Measurements from ENCODE around the gene ZDHHC13. TPM values are rescaled to one million over a fixed set of nuclear protein-coding genes. Genes with fewer than 3 reads are reported as not detected.

ZDHHC13 gene
- total and polyA plus RNA-seq, 7 donors, result 0.70 to 2.6 (median 1.4) TPM

GRCh38 chr11:19193916-19194315 is 76.9 kb downstream of the ZDHHC13 start:
- 24 to 40% (median 29%) methylated on average over 2 of the region's 2 CpGs for WGBS, 3 donors
- TF ChIP-seq, protein P1, sequence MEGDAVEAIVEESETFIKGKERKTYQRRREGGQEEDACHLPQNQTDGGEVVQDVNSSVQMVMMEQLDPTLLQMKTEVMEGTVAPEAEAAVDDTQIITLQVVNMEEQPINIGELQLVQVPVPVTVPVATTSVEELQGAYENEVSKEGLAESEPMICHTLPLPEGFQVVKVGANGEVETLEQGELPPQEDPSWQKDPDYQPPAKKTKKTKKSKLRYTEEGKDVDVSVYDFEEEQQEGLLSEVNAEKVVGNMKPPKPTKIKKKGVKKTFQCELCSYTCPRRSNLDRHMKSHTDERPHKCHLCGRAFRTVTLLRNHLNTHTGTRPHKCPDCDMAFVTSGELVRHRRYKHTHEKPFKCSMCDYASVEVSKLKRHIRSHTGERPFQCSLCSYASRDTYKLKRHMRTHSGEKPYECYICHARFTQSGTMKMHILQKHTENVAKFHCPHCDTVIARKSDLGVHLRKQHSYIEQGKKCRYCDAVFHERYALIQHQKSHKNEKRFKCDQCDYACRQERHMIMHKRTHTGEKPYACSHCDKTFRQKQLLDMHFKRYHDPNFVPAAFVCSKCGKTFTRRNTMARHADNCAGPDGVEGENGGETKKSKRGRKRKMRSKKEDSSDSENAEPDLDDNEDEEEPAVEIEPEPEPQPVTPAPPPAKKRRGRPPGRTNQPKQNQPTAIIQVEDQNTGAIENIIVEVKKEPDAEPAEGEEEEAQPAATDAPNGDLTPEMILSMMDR (IDR thresholded peaks at IDR 0.05), result no peak
- peak in 3 of 4 donors; percentile 50 to 67 (median 53) for ATAC-seq
- peaks cover 12% of the 10 kb centered on the region for H3K4me1 ChIP-seq
- H3K27me3 ChIP-seq (ENCODE audit: insufficient read depth in 3 of 3, low read length in 2 of 3), result no peaks in the 10 kb centered on the region
- peaks cover 5 to 42% of the 10 kb centered on the region in 2 donors for H3K36me3 ChIP-seq (ENCODE audit: insufficient read depth in 1 of 2, low read depth in 1 of 2)
- peak overlapping the region; percentile 82 for H3K27ac ChIP-seq
- no peak for DNase-seq
- no peaks in the 10 kb centered on the region for H3K9me3 ChIP-seq
- no peak overlapping the region for H3K4me3 ChIP-seq
- intact Hi-C loops (cut with DNase I), result no loop called here

- TF ChIP-seq, protein P1 (IDR thresholded peaks at IDR 0.05), result no peak
- WGBS, 3 donors, result 90 to 93% (median 91%) methylated on average over 4 of the region's 4 CpGs
- no peaks in the 10 kb centered on the region for H3K9me3 ChIP-seq
- H3K27ac ChIP-seq, result peak overlapping the region; percentile 82
- peaks cover 20% of the 10 kb centered on the region for H3K4me1 ChIP-seq
- H3K4me3 ChIP-seq, result no peak overlapping the region
- no peak for ATAC-seq
- H3K36me3 ChIP-seq (ENCODE audit: insufficient read depth in 1 of 2, low read depth in 1 of 2), result peaks cover 5 to 34% of the 10 kb centered on the region in 2 donors
- intact Hi-C loops (cut with DNase I), result loop anchor here in 1 of 2 donors (5.0 kb wide), 1 partner anchor 38 kb away; no protein-coding TSS in a partner anchor
- no peak for DNase-seq
- H3K27me3 ChIP-seq (ENCODE audit: insufficient read depth in 3 of 3, low read length in 2 of 3), result no peaks in the 10 kb centered on the region
Observed at GRCh38 chr11:19194620-19195308, 77.8 kb downstream of the ZDHHC13 start.

GRCh38 chr11:19196432-19196831 is 79.5 kb downstream of the ZDHHC13 start:
- DNase-seq (peak in 1 of 2 donors; percentile 55), ATAC-seq (peak; percentile 62 to 69 (median 68))
- TF ChIP-seq, protein P1 (IDR thresholded peaks at IDR 0.05), result no peak
- Histone ChIP-seq H3K9me3 (no peaks in the 10 kb centered on the region), H3K4me1 (peaks cover 25% of the 10 kb centered on the region), H3K36me3 (ENCODE audit: insufficient read depth in 1 of 2, low read depth in 1 of 2) (peaks cover 0 to 17% of the 10 kb centered on the region in 2 donors), H3K27ac (peak overlapping the region; percentile 82), H3K27me3 (ENCODE audit: insufficient read depth in 3 of 3, low read length in 2 of 3) (no peaks in the 10 kb centered on the region), H3K4me3 (no peak overlapping the region)
- WGBS, 3 donors, result 29 to 44% (median 41%) methylated on average over 6 of the region's 6 CpGs
- intact Hi-C loops (cut with DNase I), result loop anchor here in 1 of 2 donors (5.0 kb wide), 1 partner anchor 36 kb away; no protein-coding TSS in a partner anchor

GRCh38 chr11:19199048-19199447 is 82.1 kb downstream of the ZDHHC13 start:
- Histone ChIP-seq H3K27ac (peak overlapping the region; percentile 90), H3K4me3 (peak overlapping the region; percentile 66), H3K4me1 (peaks cover 32% of the 10 kb centered on the region), H3K27me3 (ENCODE audit: insufficient read depth in 3 of 3, low read length in 2 of 3) (no peaks in the 10 kb centered on the region), H3K9me3 (no peaks in the 10 kb centered on the region), H3K36me3 (ENCODE audit: insufficient read depth in 1 of 2, low read depth in 1 of 2) (no peaks in the 10 kb centered on the region)
- no peak for DNase-seq
- WGBS, 3 donors, result 40 to 60% (median 45%) methylated on average over 7 of the region's 7 CpGs
- intact Hi-C loops (cut with DNase I), result loop anchor here in 1 of 2 donors (5.0 kb wide), 1 partner anchor 33 kb away; no protein-coding TSS in a partner anchor
- TF ChIP-seq, protein P1 (IDR thresholded peaks at IDR 0.05), result no peak
- ATAC-seq, result no peak
